NOMO-1 treated with dmso at 0.1 percent for 144 hours (cell line): ENCODE measurements around the gene ZNF774.
"Not testable (repeated sequence)": the region's sequence is repeated elsewhere in the genome, so short reads cannot be mapped to it uniquely, and the experiment has no call there.

Source experiments
- DNase-seq: peaks from one replicate; lab custom pipeline; 2025; ENCODE audit not compliant: unreplicated experiment; lab: John Stamatoyannopoulos, UW

The ZNF774 gene

DNA sequence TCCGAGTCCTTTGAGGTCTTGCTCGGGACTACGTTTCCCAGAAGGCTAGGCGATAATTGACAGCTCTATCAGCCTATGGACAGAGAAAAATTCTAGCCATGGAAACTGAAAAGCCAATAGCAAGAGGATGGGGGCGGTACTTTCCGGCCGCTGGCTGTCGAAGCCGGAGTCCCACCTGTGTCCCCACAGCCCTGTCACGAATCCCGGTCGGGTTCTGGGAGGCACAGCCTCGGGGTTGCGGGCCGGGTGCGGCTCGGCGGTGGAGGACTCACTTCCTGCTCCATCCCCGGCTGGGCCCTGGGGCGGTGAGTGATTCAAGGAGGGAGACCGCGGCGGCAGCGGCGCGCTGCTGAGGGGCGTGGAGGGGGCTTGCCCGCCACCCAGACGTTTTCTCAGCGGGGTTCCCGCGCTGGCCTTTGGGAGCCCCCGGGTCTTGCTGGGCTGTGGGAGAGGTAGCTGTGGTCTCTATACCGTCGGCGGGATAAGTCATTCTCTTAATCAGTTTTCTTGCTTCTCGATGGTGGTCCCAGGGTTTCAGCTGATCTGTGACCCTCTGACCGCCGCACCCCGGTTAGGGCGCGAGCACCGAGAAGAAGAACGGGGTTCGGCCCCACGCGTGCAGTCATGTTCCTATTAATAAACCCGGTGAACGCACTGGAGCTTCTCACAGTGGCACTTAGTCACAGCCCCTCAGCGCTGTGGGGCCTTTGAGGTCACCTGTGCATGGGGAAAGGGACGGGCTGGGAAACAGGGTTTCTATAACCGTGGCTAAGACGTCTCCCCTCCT lies at the start of gene ZNF774:
Gene ZNF774 (plus strand): TSS at position 178 of the 787 bp plus-strand sequence. CDS start 2,377 bp downstream, outside the sequence.
- DNase-seq: peak; percentile 84

DNA sequence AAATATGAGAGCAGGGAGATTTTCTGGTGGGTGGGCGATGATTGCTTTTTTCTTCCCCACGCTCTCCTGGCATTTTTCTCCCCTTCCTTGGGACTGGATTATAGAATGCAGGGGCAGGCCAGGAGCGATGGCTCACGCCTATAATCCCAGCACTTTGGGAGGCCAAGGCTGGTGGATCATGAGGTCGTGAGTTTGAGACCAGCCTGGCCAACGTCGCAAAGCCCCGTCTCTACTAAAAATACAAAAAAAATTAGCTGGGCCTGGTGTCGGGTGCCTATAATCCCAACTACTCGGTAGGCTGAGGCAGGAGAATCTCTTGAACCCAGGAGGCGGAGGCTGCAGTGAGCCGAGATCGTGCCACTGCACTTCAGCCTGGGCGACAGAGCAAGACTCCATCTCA lies 46.7 kb upstream of the ZNF774 start:
- DNase-seq: not testable (repeated sequence)

DNA sequence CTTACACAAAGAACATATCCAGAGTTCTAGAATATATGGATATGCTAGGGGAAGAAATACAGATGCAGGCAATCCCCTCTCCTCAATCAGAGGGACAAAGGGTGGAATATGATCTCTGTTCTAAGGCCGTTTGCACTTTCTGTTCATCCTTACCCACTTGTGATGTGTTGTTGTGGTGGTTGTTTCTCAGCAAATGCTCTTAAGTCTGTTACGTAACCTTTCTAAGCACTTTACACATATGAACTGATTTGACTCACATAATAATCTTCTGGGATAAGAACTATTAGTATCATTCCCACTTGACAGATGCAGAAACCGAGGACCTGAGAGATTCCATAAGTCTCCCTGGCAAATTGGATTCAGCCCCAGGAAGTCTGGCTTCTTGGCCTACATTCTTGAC lies 46.2 kb upstream of the ZNF774 start:
- DNase-seq: no peak

DNA sequence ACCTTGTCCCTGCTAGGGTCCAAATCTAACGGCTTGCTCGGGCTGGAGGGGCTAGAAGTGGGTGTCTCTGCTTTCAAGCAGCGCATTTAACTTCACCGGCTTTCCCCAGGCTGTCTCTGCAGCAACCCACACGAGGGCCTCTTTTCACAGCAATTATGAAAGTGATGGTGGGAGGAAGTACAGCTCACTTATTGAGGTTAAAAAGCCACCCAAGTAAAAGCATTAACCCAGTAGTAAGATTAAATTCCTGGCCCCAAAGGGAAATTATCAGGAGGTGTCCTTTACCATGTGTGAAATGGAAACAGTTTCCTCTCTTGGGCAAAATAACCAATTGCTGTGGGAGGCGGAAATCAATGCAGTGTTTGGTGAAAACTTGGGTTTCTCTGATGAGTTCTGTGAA lies 45.5 kb upstream of the ZNF774 start:
- DNase-seq: peak; percentile 45

DNA sequence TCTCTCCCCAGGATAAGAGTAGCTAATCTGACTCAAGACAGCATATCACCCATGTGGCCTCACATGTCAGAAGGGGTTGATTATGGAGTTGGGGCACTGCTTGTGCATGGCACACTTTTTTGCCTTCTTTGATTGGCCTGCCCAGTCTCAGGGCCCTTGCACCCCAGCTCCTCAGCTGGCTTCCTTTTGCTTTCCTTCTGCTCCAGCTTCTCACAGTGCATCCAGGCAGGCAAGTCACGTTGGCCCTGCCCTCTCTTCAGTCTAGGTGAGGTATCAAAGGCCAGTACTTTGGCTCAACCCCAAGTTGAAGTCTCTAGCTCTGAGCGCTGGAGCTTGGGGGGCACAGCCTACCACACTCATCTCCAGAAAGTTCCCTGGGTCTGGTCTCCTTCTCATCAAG lies 44.4 kb upstream of the ZNF774 start:
- DNase-seq: no peak

DNA sequence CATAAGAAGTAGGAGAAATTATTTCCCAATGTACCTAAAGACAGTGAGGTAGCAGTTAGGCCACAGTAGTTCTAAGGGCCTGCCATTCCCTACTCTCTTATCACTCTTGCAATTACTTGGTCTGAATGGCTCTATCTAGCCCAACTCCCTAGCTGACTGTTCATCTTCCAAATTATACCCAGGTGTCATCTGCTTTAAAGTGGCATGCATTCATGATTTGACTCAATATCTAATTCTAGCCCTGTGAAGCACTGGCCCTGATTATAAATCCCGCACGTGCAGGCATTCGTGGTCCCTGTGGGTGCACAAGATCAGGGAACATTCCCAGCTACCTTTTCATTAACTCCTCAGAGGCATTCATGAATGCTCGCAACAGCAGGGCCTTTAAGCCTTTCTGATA lies 43.1 kb upstream of the ZNF774 start:
- DNase-seq: no peak

DNA sequence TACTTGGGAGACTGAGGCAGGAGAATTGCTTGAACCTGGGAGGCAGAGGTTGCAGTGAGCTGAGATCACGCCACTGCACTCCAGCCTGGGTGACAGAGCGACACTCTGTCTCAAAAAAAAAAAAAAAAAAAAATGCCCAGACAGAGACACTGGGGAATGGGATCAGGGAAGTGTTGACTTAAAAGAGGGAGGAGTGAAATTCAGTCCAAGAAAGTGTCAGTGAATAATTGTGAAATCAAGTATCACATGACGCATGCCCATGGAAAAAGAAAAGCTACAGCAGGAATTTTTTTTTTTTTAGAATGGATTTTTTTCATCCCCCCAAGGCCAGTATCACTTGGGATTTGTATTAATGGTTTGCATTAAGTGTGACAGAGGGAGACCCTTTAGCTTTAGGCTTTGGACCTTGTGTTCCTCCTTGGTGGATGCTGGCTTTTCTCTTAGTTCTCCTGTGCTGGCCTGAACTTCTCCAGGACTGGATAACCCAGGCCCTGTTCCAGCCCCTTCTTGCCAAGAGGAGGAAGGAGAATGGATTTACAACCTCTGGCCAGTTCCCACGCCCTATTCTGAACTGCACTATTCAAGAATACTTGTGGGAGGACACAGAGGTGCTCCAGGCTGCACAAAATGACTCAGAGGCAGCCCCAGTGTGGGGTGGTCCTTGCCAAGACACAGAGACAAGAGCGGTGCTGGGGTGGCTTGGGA lies 36.7 kb upstream of the ZNF774 start:
- no peak for DNase-seq

DNA sequence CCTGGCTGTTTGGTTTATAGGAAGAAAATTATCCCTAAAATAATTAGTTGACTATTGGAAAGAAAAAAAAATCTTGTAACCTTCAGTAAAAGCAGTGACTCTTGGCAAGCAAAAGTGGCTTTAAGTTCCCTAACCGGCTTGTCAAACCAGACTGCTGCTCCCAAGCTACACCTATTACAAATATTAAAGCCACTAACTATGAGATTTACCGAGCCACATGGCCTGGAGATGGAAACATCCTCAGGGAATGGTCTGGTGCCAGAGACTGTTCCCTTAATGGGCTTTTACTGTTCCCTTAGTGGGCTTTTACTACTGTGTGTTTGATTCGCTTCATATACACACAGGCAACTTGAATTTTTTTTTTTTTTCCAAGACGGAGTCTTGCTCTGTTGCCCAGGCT lies 35.9 kb upstream of the ZNF774 start:
- no peak for DNase-seq

DNA sequence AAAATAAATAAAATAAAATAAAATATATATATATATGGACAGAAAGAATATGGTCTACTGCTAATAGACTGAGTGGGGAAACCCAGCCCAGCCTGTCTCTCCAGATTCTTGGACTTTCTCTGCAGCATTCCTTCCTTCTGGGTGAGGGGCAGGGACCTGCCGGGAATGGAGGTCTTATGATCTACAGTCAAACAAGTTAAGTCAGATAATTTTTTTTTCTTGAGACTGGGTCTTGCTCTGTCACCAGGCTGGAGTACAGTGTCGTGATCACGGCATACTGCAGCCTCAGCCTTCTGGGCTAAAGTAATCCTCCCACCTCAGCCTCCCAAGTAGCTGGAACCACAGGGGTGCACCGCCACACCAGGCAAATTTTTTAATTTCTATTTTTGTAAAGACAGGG lies 33.5 kb upstream of the ZNF774 start:
- DNase-seq: no peak

DNA sequence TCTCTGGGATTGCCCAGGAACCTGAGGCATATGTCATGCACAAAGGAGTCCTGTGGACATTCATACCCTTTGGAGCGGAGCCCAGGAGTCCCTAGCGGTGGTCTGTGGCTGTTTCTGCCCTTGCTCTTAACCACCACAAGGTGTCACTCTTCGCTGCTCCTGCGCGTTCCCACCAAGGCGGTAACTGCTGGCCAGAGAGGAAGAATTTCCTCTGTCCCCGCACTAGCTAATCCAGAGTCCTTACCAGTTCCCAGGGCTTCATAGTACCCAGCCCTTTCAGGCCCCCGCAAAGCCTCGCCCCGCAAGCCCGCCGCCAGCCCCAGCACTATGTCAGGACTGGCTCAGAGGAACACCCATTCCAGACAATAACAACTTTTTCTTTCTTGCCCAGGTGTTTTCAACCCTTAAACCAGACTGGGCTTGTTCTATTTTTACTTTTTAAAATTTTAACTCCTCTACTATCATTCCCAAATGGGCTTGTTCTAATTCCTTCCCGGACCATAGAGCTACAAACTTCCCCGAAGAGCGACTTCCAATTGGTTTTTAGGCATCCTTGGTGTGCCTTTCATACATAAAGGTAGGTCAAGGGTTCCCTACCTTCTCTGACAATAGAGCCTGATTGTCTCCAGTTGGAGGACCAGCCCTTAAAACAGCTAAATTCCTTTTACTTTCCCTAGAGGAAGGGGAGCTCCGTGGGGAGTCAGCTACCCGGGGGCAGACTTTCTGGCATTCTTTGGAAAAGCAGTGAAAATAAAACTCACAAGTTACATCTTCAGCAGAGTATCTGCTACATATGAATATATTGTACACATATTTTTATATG lies 31.8 kb upstream of the ZNF774 start:
- peak; percentile 73 for DNase-seq

DNA sequence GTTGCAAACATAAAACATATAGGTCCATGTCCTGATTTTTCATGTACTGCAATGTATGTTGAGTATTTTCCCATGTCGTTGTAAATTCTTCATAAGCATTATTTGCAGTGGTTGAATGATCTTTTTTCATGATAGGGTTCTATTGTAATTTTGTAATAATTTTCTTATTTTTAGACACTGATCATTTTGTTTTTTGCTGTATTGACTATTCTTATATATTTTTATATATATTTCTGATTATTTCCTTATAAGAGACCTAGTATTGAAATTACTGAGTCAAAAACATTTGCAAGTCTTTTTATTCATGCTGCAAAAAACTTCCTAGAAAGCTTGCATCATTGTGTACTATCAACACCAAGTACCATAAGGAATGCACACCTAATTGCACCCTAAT lies 31.2 kb upstream of the ZNF774 start:
- no peak for DNase-seq

DNA sequence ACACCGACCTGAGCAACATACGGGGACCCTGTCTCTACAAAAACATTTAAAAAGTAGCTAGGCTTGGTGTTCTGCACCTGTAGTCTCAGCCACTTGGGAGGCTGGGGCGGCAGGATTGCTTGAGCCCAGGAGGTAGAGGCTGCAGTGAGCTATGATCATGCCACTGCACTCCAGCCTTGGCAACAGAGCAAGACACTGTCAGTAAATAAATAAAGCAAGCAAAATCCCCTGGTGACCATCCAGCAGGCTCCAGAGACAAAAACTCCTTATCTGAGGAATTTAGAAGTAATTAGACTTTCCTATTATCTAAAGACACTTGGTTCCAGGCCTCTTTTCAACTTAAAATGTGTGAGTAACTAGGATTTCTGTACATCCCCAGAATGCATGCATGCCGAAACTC lies 29.5 kb upstream of the ZNF774 start:
- DNase-seq: no peak

DNA sequence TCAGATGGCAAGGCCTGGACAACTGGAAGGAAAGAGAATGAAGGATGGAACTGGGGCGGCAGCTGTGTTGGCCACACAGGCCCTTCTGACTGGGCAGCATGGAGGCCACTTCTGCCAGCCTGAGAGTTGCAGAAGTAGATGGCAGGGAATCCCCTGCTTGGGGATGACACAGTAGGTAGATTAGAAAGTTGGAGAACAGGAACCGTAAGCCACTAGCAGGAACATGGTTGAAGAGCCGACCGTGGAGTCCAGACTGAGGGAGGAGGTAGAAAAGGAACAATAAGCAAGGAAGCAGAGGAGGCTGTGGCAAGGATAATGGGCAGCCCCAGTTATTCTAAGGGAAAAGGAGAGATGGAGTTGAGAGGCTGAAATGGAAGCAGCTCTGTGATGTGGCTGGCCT lies 26.4 kb upstream of the ZNF774 start:
- DNase-seq: no peak

DNA sequence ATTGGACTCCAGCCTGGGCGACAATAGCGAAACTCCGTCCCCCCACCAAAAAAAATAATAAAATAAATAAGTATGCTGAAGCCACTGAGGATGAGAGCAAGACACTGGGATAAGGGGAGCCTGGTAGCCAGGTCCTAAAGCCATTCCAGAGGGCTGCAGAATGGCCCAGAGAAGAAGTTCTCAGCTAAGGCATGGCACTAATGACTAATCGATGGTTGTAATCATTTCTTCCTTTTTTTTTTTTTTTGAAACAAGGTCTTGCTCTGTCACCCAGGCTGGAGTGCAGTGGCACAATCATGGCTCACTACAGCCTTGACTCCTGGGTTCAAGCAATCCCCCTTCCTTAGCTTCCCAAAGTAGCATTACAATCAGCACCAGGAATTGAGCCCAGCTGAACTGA lies 25.6 kb upstream of the ZNF774 start:
- no peak for DNase-seq

DNA sequence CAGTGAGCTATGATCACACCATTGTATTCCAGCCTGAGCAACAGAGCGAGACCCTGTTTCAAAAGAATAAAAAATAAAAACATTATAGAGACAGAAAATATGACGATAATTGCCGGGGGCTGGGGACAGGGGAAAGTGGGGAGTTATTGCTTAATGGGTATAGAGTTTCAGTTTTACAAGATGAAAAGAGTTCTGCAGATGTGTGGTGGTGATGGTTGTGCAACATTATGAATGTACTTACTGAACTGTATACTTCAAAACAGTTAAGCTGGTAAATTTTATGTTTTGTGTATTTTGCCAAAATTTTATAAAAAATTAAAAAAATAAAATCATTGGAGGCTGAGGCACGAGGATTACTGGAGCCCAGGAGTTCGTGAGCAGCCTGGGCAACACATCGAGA lies 24.8 kb upstream of the ZNF774 start:
- peak; percentile 57 for DNase-seq

DNA sequence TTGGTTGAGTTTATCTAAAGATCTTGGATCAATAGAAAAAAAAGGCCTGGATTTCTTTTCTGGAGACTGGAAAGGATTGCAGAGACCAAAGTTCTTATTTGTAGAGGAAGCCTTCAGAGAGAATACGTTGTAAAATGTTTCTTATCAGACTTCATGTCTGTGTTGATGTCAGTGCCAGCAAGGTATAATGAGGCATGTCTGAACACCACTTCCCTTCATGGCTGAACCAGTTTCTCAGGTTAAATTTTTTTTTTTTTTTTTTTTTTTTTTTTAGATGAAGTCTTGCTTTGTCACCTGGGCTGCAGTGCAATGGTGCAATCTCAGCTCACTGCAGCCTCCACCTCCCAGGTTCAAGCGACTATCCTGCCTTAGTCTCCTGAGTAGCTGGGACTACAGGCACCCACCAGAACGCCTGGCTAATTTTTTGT lies 17.8 kb upstream of the ZNF774 start:
- DNase-seq: no peak

DNA sequence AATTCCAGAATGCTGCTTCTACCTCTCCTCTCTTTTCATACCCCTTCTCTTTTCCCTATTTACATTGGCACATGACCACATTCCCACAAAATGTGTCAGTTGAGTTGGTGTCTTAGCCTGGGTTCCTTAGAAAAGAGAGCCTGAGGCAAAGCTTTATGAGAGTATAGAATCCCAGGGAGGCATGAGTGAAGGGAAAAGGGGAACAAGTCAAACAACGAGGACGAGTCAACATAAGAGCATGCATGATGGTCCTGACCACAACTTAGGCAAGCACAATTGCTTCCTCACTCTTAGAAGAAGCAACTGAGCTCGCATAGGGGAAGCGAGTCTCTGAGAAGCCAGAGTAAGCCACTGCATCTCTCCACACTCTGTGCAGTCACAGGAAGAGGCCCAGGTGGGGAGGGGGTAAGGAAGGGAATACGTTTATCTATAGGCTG lies 15.4 kb upstream of the ZNF774 start:
- peak; percentile 86 for DNase-seq

DNA sequence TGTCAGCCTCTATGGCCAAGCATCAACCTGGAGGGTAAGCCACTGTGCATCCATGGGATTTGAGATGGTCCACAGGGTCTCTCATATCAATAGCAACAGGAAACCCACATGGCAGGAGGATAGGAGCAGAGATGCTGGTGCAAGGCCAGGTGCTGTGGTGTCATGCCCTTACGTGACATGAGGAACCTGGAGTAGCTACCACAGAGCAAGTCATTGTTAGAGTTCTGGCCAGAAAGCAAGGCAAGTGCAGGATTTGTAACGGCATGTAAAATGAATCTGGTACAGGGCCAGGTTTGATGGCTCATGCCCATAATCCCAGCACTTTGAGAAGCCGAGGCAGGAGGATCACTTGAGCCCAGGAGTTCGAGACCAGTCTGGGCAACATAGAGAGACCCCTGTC lies 14.8 kb upstream of the ZNF774 start:
- peak; percentile 32 for DNase-seq

DNA sequence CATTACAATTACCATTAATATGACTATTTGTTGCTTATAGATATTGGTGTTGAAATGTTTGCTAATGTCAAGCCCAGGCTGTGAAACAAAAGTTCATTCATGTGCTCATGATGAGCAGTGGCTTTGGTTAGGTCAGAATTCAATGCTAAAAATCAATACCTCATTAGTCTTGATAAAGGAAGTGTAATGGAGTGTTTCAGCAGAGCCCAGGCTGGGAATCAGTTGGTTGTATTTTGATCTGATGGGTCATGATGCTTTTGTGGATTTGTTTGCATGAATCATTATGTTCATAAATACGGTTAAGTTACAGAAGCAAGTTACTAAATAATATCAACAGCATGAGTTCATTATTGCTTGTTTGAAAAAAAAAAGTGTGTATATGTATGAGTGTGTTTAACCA lies 13.6 kb upstream of the ZNF774 start:
- no peak for DNase-seq

DNA sequence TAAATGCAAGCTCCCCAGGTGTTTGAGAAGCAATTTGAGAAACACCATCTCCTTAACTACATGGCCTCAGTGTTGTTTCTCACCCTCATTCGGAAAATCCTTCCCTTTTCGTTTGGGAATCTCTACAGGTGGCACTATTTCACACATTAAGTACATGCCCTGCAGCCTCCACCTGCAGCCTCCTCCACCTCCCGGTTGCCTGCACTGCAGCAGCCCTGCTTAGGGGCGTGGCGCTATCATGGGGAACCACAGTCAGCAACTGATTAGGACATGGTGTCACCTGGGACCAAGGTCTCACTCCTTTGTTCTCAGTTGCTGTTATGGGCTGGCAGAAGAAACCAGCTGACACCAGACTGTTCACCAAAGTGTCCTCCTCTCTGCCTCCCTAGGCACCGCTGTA lies 11.7 kb upstream of the ZNF774 start:
- no peak for DNase-seq

DNA sequence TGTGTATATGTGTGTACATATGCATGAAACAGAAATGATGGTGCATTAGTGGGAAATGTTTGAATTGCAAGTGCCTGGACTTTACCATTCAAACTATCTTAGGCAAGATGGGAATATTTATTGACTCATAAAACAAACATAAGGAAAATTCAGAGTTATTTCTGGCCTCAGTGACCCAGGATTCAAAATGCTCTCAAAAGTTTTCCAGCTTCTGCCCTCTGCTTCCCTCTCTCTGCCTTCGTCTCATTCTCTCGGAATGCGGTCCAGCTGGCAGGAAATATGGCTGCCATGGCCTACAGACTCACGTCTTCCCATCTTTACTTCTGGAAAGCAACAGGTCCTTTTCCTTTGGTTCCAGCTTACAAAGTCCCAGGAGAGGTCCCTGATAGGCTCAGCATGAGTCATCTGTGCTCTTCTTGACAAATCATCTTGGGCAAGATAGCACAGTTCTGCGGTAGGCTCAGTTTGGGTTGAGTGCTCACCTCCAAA lies 8.7 kb upstream of the ZNF774 start:
- no peak for DNase-seq

DNA sequence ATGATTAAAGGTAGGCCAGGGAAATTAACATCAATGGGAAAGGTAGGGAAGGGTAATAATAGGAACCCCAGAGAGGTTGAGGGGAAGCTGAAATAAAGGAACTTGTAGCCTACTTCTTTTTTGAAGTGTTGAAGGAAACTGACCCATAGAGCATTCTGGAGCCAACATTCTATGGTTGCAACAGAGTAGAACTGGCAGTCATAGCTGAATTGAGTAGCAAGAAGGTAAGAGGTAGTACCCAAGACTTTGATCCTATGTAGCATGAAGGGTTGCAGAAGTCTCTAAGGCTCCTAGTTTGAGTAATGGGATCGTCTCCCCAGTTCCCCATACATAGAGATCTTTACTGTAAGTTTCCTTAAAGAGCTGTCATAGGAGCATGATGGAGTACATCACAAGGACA lies 7.4 kb upstream of the ZNF774 start:
- no peak for DNase-seq
